K562 (cell line): ENCODE data around the gene GPR119. TPM values are rescaled to one million over a fixed set of nuclear protein-coding genes. Genes with fewer than 3 reads are reported as not detected.
"Not testable (repeated sequence)": the region's sequence is repeated elsewhere in the genome, so short reads cannot be mapped to it uniquely, and the experiment has no call there.

Experiments used
- ATAC-seq: fragments of 200-7000 bp; cut with Tn5 transposase; 3 replicates; pipeline ENCODE4 v1.9.1; 2020; ENCODE audit warnings: moderate library complexity
- BruUV-seq: library from RNA; stranded (reverse); fragments of 400-500 nt; replicated peaks from 2 replicates; lab custom pipeline; 2021; lab: Mats Ljungman, UMichigan
- CTCF ChIA-PET: fragments of 300-600 bp; formaldehyde crosslinking; extraction: SDS; loops from one replicate; lab custom pipeline; 2021; ENCODE audit warnings: low intra/inter-chr PET ratio; lab: Yijun Ruan, JAX
- POLR2A ChIA-PET: fragments of 300-600, 350-650 bp; sonication (Branson Sonifier 250); formaldehyde crosslinking; extraction: SDS; loops from one replicate; lab custom pipeline; 2021; ENCODE audit warnings: antibody characterized with exemption, inconsistent platforms; lab: Yijun Ruan, JAX
- DNase-seq, 4 experiments: peaks; one replicate each; pipeline versions ENCODE4 v3.0.0 to v3.0.0-alpha.2; 2011 to 2018; ENCODE audit warnings: low spot score in 3 of 4, mixed read lengths in 3 of 4; ENCODE audit errors: extremely low read depth in 1 of 4
- FAIRE-seq: peaks from 2 replicates; lab custom pipeline; 2011; peaks lifted over from hg19 to GRCh38; lab: Jason Lieb, UNC
- H2AFZ ChIP-seq: 2 replicates; pipeline ENCODE4 v1.6.0; 2011; ENCODE audit warnings: low read depth, low read length, control low read depth, inconsistent platforms
- H3K27ac ChIP-seq: fragments of 200-600 bp; 3 replicates; pipeline ENCODE4 v1.8.0; 2011; ENCODE audit warnings: low read depth, mild to moderate bottlenecking, control low read depth, inconsistent platforms, low read length, moderate library complexity, mixed read lengths; ENCODE audit errors: extremely low read depth
- H3K27me3 ChIP-seq, 2 experiments: fragments of 300-600 bp in 1 of 2; 2 replicates in 1 of 2; 3 replicates in 1 of 2; pipeline versions ENCODE4 v1.6.0 to v1.8.0; 2011; ENCODE audit warnings: inconsistent platforms in 2 of 2, low read length in 2 of 2, mild to moderate bottlenecking in 1 of 2, mixed read lengths in 1 of 2, moderate library complexity in 1 of 2; ENCODE audit not compliant: control insufficient read depth in 2 of 2, insufficient read depth in 2 of 2
- H3K36me3 ChIP-seq: fragments of 300-600 bp; 3 replicates; pipeline ENCODE4 v1.8.0; 2011; ENCODE audit warnings: mild to moderate bottlenecking, low read length, inconsistent platforms; ENCODE audit not compliant: control insufficient read depth, insufficient read depth
- H3K4me1 ChIP-seq, 2 experiments: fragments of 200-600 bp in 1 of 2; replicated peaks in 1 of 2; 2 replicates in 1 of 2; 3 replicates in 1 of 2; pipeline versions ENCODE4 v1.5.1 to v1.8.0; 2011; ENCODE audit warnings: inconsistent platforms in 2 of 2, low read length in 2 of 2, mild to moderate bottlenecking in 1 of 2, mixed read lengths in 1 of 2, moderate library complexity in 1 of 2; ENCODE audit not compliant: control insufficient read depth in 2 of 2, insufficient read depth in 2 of 2
- H3K4me2 ChIP-seq: 2 replicates; pipeline ENCODE4 v1.6.1; 2011; ENCODE audit warnings: low read length, control low read depth, inconsistent platforms, mixed read lengths; ENCODE audit not compliant: insufficient read depth
- H3K4me3 ChIP-seq: fragments of 200-600 bp; sonication (generic), shearing (Covaris generic); 2 replicates; pipeline ENCODE4 v1.5.1; 2016; ENCODE audit warnings: control low read depth, inconsistent platforms
- H3K79me2 ChIP-seq: fragments of 200-600 bp; 3 replicates; pipeline ENCODE4 v1.8.0; 2011; ENCODE audit warnings: low read length, inconsistent platforms; ENCODE audit not compliant: control insufficient read depth, insufficient read depth
- H3K9ac ChIP-seq, 2 experiments: 2 replicates each; pipeline versions ENCODE4 v1.6.0 to v1.6.1; 2011; ENCODE audit warnings: low read depth in 2 of 2, low read length in 2 of 2, control low read depth in 1 of 2, inconsistent platforms in 1 of 2, mild to moderate bottlenecking in 1 of 2, mixed read lengths in 1 of 2; ENCODE audit not compliant: insufficient read depth in 1 of 2
- H3K9me1 ChIP-seq: one replicate; pipeline ENCODE4 v1.6.0; 2011; ENCODE audit warnings: inconsistent platforms, mild to moderate bottlenecking, low read length, moderate library complexity; ENCODE audit not compliant: control insufficient read depth, insufficient read depth
- H3K9me3 ChIP-seq: replicated peaks from 2 replicates; pipeline ENCODE4 v1.5.1; 2011; ENCODE audit warnings: low read depth, low read length, inconsistent platforms; ENCODE audit not compliant: control insufficient read depth, insufficient read depth
- H4K20me1 ChIP-seq: replicated peaks from 2 replicates; pipeline ENCODE4 v1.6.1; 2011; ENCODE audit warnings: low read length, inconsistent platforms, mixed read lengths; ENCODE audit not compliant: control insufficient read depth, insufficient read depth
- ERF ChIP-seq: fragments of 450-650 bp; formaldehyde crosslinking; IDR thresholded peaks from 2 replicates; pipeline ENCODE4 v1.4.0; 2020; ENCODE audit warnings: mild to moderate bottlenecking, mixed read lengths
- GTF3C2 ChIP-seq: IDR thresholded peaks from 3 replicates; pipeline ENCODE4 v1.6.1; 2011; ENCODE audit warnings: borderline replicate concordance, mild to moderate bottlenecking, moderate library complexity; ENCODE audit not compliant: insufficient read length; ENCODE audit errors: extremely low read depth
- MBD2 ChIP-seq: sonication (generic); IDR thresholded peaks from 2 replicates; pipeline ENCODE4 v1.6.1; 2016; ENCODE audit warnings: low read depth, borderline replicate concordance
- MTA1 ChIP-seq: fragments of 450-650 bp; IDR thresholded peaks from 2 replicates; pipeline ENCODE4 v1.6.1; 2017; ENCODE audit warnings: borderline replicate concordance
- MYBL2 ChIP-seq, 2 experiments: fragments of 450-650 bp in 1 of 2; sonication (generic) in 1 of 2; formaldehyde crosslinking in 1 of 2; IDR thresholded peaks; 2 replicates each; pipeline versions ENCODE4 v1.6.1 to v1.8.1; 2017 to 2022; ENCODE audit warnings: borderline replicate concordance in 1 of 2, inconsistent platforms in 1 of 2, low read depth in 1 of 2, mild to moderate bottlenecking in 1 of 2, missing genetic modification reagents in 1 of 2, moderate library complexity in 1 of 2
- NFYB ChIP-seq: IDR thresholded peaks from 2 replicates; pipeline ENCODE4 v1.6.1; 2011; ENCODE audit warnings: mild to moderate bottlenecking, moderate library complexity; ENCODE audit not compliant: insufficient read length; ENCODE audit errors: extremely low read depth
- RBM25 ChIP-seq: fragments of 200-400 bp; formaldehyde crosslinking; IDR thresholded peaks from 2 replicates; pipeline ENCODE4 v1.6.1; 2018; ENCODE audit warnings: low read length, low read depth, moderate library complexity; ENCODE audit not compliant: severe bottlenecking
- SMARCA5 ChIP-seq: fragments of 450-650 bp; IDR thresholded peaks from 2 replicates; pipeline ENCODE4 v1.6.1; 2016
- ZNF316 ChIP-seq: fragments of 450-650 bp; IDR thresholded peaks from 2 replicates; pipeline ENCODE4 v1.6.1; 2016
- ZSCAN32 ChIP-seq: fragments of 450-650 bp; formaldehyde crosslinking; IDR thresholded peaks from 2 replicates; pipeline ENCODE4 v1.4.0; 2020; ENCODE audit warnings: mild to moderate bottlenecking, moderate library complexity
- WGBS: fragments of 100-300 bp; shearing (Covaris generic); methylation state at CpG from one replicate; pipeline ENCODE4 v1.1.6; 2016; ENCODE audit warnings: low coverage, mixed read lengths; ENCODE audit not compliant: insufficient coverage; ENCODE audit errors: missing lambda C conversion rate; 5-methylcytosine and 5-hydroxymethylcytosine counted together
- in situ Hi-C: fragments of 300-500 bp; cut with MboI; formaldehyde crosslinking; loops from 4 replicates; pipeline ENCODE4 v1.15.0; 2018; ENCODE audit warnings: inconsistent platforms, mixed read lengths
- intact Hi-C: fragments of 100-400 bp; cut with micrococcal nuclease; formaldehyde crosslinking; loops from 2 replicates; pipeline ENCODE4 v1.14.2; 2022
- polyA plus RNA-seq, 8 experiments: library from polyadenylated mRNA; depleted of rRNA in 4 of 8; stranded (reverse) in 5 of 8; unstranded in 3 of 8; fragments of >200 nt; fragmentation: Nextera tagmentation in 2 of 8; fragmentation: Illumina TruSeq in 1 of 8; extraction: Ambion mirVana in 2 of 8; extraction: Trizol in 1 of 8; gene quantifications; 2 replicates each; pipeline versions ENCODE4 v1.2.1 to v1.2.3, GENCODE V29; 2011 to 2014; ENCODE audit warnings: inconsistent platforms in 1 of 8, missing spikeins in 1 of 8
- total RNA-seq, 7 experiments: library from RNA; depleted of rRNA in 6 of 7; stranded (reverse); fragments of >200 nt in 6 of 7; fragmentation: Illumina TruSeq in 2 of 7; extraction: Trizol in 2 of 7; gene quantifications; 2 replicates each; pipeline versions ENCODE4 v1.2.1 to v1.2.3, GENCODE V29; 2011 to 2021; ENCODE audit warnings: low replicate concordance in 1 of 7

GPR119 gene
- total and polyA plus RNA-seq, 9 of the 15 experiments (the other 6 are each of a cell fraction or from before 2014, with no cell fraction given), result not detected

GRCh38 chrX:130429236-130429635 is 43.8 kb upstream of the GPR119 start:
- H3K4me2 ChIP-seq, H2AFZ ChIP-seq, H3K9me3 ChIP-seq, H3K36me3 ChIP-seq, H3K4me3 ChIP-seq, H3K27me3 ChIP-seq, H4K20me1 ChIP-seq, H3K79me2 ChIP-seq, BruUV-seq, ATAC-seq, in situ Hi-C loops, CTCF ChIA-PET, H3K27ac ChIP-seq, intact Hi-C loops, FAIRE-seq, DNase-seq, H3K9me1 ChIP-seq, H3K9ac ChIP-seq, H3K4me1 ChIP-seq: not testable (repeated sequence)
- POLR2A ChIA-PET, result interaction anchor here (1.2 kb wide), 1 partner anchor 15 kb away, joined by 4 read pairs; no protein-coding TSS in a partner anchor
- WGBS, result 15% methylated on average over 5 of the region's 5 CpGs
- TF ChIP-seq RBM25 (peak; percentile 33), NFYB (peak; percentile 80), ZNF316 (peak; percentile 47)

- Histone ChIP-seq H3K27me3 (no peaks in the 10 kb centered on the region), H3K36me3 (no peaks in the 10 kb centered on the region), H4K20me1 (no peaks in the 10 kb centered on the region), H3K27ac (no peak overlapping the region), H3K9me3 (no peaks in the 10 kb centered on the region), H3K4me2 (no peak overlapping the region), H3K9ac (no peak overlapping the region), H3K4me1 (no peaks in the 10 kb centered on the region; a peak in 1 of 5 replicates), H2AFZ (0 out of 2 replicates have a peak overlapping the region, but pooled peaks have one; percentile 36), H3K9me1 (no peaks in the 10 kb centered on the region), H3K4me3 (no peak overlapping the region), H3K79me2 (no peaks in the 10 kb centered on the region)
- intact Hi-C loops (no loop called here), in situ Hi-C loops (no loop called here)
- DNase-seq, result no peak
- no peak for ATAC-seq
- ChIA-PET POLR2A (no interaction called here), CTCF (no interaction called here)
- no peak for FAIRE-seq
- 23% methylated on average over 6 of the region's 6 CpGs for WGBS
- no TSS peak for BruUV-seq
- no peak for TF ChIP-seq ERF (CRISPR knock-in tag)
- no peak for TF ChIP-seq GTF3C2
- no peak for TF ChIP-seq ZSCAN32 (CRISPR knock-in tag)
- TF ChIP-seq SMARCA5, result no peak
- TF ChIP-seq MBD2, result no peak
- no peak for TF ChIP-seq MTA1
- no peak for TF ChIP-seq MYBL2 (IDR thresholded peaks at IDR 0.05; ENCODE audit: low read depth)
- TF ChIP-seq MYBL2 (CRISPR knock-in tag; IDR thresholded peaks at IDR 0.05; ENCODE audit: borderline replicate concordance), result no peak
These were observed 41.1 kb upstream of the GPR119 start for GRCh38 chrX:130426531-130426930.
